DMS53 treated with DMSO at 0.1 percent for 48 hours (cell line): ENCODE data around the gene GPR78.
"Not testable (repeated sequence)": the region's sequence is repeated elsewhere in the genome, so short reads cannot be mapped to it uniquely, and the experiment has no call there.

Source experiments
- DNase-seq: peaks from one replicate; lab custom pipeline; 2025; ENCODE audit not compliant: unreplicated experiment; lab: John Stamatoyannopoulos, UW

The GPR78 gene

DNA sequence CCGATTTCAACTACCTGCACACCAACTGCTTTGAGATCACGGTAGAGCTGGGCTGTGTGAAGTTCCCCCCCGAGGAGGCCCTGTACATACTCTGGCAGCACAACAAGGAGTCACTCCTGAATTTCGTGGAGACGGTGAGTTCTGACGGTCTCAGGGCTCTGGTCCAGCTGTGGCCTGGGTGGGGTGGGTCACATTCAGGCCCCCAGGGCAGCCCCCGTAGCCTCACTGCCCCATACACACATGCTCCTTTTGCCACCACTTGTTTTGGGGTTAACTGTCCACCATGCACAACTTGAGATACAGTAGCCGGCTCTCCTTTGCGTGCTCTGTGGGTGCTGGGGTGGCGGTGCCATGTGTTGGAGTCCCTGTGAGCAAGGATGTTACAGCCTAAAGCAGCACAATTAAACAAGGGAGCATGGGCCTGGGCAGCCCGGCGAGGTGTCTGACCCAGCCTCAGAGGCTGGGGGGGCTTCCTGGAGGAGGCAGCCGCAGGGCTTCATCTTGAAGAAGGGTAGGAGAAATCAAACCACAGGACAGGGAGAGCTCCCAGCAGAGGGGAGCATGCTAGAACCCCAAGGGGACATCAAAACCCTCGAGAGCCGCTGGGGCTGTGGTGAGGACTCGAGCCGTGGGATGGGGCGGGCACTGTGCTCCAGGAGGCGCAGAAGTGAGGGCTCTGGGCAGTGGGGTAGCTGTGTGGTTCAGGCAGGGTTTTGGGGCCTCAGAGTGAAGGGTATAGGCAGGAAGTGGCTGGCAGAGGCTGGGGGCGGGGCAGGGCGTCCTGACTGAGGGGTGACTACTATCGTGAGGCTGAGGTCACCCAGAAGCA, 34.4 kb downstream of the GPR78 start:
- DNase-seq, result no peak

DNA sequence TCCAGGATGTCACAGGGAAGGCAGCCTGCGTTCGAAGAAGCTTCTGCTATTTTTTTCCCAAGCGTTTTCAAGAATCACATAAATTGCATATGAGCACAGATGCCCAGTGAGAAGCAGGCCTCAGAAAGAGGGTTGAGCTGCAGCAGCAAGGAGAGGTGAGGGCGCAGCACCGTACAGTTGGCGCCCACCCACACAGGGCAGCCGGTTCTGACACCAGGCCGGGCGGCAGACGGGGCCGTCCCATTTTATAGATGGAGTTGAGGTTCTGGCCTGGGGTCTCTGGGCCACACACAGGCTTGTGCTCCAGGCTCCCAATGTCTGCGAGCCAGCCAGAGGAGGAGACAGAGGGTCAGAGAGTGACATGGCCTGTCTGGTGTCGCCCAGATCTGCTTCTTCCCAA, 35.2 kb downstream of the GPR78 start:
- DNase-seq, result no peak

DNA sequence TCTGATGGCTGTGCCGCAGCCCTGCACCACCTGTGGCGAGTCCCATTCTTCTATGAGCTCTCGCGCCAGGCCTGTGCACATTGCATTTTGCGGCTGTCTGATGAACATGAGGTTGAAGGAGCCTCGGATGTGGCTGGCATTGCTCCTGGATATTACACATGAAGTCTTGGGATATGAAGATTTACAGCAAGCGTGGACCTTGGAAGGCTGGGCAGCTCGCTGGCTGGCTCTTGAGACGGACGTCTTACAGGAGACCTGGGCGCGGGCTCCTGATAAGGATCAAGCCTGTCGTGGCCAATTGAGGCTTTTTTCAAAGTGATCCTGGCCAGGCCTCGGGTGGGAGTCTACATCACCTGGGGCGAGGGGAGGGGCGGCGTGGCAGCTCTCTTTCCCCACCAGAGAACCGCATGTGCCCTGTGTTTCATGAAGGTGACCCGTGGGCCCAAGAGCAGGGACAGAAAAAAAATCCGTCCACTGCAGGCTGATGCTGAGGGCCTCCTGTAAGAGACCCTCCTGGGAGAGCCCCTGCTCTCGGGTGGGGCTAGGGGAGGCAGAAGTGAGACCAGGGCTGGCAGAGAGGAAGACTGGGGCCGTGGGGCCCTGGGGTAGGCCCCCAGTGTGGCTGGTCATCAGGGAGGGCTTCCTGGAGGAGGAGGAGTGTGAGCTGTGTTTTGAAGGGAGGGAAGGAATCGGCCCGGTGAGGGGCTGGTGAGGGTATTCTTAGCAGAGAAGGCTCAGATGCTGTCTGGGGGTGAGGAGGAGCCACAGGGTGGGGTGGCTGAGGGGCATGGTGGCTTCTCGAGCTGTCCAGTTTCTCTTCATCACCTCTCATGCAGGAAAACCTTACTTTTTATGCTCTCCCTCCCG, 36.0 kb downstream of the GPR78 start:
- no peak for DNase-seq

DNA sequence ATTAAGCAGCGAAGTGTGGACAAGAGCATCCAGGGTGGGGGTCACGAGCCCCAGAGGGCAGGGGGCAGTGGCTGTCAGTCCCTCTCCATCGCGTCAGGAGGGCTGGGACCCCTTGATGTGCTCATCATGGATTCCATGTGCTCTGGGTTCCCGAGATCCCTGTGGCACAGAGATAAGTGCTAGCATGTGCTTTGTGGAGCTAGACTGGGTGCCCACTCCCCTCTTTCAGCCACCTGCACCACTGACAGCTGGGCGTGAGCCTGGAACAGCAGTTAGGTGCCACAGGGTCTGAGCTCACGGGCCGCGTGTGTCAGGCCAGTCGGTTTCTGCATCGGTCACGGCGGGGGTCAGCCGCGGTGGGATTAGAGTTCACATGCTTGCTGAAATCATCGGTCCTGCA, 36.6 kb downstream of the GPR78 start:
- no peak for DNase-seq

DNA sequence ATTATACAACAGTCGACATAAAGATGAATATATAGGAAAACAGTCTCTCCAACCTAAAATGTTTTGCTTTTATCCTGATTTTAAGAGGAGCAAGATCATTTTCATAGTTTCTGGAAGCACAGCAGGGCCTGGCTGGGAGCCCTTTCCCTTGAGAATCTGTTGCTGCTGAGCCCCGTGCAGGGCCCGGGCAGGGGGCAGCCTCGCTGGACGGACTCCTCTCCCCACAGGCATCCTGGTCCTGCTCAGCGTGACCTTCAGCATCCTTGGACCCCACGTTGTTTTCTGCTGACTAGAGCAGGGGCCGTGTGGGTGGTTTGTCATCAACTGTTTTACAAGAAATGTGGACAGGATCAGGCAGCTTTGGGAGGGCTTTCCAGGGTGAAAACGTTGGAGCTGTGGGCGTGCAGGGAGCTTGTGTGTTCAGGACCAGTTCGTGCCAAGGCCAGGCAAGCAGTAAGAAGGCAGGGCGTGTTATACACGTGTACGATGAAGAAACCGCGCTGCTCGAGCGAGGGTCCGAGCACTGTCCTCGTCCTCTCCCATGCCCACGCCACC, 37.4 kb downstream of the GPR78 start:
- DNase-seq, result no peak

GRCh38 chr4:8618421-8618820, 38.2 kb downstream of the GPR78 start:
- DNase-seq, result no peak

GRCh38 chr4:8618961-8619720, 38.9 kb downstream of the GPR78 start:
- no peak for DNase-seq

- not testable (repeated sequence) for DNase-seq
Measured at GRCh38 chr4:8621135-8621534, 40.9 kb downstream of the GPR78 start.

DNA sequence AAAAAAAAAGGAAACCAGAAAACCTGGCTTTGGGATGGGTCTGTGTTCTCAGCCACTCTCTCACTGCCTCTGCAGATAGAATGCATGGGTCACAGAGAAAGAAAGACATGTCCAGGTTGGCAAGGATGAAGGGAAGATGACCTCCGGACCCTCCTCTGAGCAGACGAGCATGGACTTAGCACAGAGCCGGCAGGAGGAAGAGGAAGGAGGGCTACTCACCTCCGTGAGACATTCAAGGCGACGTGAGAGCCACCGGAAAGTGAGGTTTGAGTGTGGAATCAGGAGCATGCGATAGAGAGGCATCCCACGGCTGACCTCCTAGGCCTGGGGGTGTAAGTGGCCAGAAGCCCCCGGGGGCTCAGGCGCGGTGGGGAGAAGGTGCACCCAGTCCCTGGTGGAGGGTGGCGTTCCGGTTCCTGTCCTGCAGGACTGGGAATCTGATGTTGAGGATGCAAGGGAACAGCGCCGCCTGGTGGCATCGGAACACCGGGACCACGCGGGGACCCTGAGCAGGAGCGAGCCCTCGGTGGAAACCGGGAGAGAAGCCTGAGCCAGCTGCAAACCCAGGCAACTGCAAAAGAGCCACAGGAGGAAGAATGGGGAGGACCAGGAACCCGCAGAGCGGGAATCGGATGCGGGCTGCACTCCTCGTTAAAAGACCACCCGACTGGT, 44.5 kb downstream of the GPR78 start:
- not testable (repeated sequence) for DNase-seq

- not testable (repeated sequence) for DNase-seq
Measured at GRCh38 chr4:8630240-8630905, 50.2 kb downstream of the GPR78 start.

DNA sequence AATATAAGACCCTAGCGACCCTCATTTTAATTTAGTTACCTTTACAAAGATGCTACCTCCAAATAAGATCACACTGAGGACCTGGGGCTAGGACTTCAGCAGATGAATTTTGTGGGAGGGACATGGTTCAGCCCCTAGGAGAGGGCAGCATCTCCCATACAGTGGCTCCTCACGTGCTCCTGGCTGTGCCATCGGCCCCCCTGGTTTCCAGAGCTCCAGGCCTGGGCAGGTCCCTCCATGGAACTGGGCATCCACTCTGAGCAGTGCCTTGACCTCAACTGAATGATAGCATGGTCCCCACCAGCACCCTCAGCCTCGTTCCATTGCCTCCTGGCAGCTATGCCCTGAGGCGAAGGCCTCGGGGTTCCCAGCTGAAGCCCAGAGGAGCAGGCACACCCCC, 51.7 kb downstream of the GPR78 start:
- not testable (repeated sequence) for DNase-seq

DNA sequence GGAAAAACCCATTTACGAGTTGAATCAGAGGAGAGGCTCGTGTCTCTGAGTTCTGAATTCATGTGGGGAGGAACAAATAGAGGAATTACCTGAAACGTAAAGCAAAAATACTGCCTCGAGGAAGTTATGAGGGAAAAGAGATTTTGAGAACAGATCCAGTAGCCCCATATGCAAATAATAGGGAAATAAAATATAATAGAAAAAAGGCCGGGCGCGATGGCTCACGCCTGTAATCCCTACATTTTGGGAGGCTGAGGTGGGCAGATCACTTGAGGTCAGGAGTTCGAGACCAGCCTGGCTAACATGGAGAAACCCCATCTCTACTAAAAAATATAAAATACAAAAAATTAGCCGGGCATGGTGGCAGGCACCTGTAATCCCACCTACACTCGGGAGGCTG, 54.6 kb downstream of the GPR78 start:
- DNase-seq, result not testable (repeated sequence)

DNA sequence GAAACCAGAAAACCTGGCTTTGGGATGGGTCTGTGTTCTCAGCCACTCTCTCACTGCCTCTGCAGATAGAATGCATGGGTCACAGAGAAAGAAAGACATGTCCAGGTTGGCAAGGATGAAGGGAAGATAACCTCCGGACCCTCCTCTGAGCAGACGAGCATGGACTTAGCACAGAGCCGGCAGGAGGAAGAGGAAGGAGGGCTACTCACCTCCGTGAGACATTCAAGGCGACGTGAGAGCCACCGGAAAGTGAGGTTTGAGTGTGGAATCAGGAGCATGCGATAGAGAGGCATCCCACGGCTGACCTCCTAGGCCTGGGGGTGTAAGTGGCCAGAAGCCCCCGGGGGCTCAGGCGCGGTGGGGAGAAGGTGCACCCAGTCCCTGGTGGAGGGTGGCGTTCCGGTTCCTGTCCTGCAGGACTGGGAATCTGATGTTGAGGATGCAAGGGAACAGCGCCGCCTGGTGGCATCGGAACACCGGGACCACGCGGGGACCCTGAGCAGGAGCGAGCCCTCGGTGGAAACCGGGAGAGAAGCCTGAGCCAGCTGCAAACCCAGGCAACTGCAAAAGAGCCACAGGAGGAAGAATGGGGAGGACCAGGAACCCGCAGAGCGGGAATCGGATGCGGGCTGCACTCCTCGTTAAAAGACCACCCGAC, 55.8 kb downstream of the GPR78 start:
- not testable (repeated sequence) for DNase-seq
